ENCODE data around the gene RNF157. TPM values are rescaled to one million over a fixed set of nuclear protein-coding genes. Genes with fewer than 3 reads are reported as not detected.

The RNF157 gene
- total RNA-seq, 2 donors from 2014 or later: 9.6 to 11.2 TPM

DNA sequence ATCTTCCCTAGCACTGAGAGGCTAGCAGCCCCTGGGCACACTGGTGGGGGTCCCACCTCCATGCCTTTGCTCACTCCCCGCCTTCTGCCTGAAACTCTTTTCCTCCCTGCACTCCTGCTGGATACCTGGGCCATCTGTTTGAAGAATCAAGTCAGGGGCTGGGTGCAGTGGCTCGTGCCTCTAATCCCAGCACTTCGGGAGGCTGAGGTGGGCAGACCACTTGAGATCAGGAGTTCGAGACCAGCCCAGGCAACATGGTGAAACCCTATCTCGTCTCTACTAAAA, 115.0 kb downstream of the RNF157 start:
- H3K27me3 ChIP-seq (ENCODE audit: control insufficient read depth, insufficient read depth, low read length, poor library complexity, severe bottlenecking): no peaks in the 10 kb centered on the region
- TF ChIP-seq, protein P1, sequence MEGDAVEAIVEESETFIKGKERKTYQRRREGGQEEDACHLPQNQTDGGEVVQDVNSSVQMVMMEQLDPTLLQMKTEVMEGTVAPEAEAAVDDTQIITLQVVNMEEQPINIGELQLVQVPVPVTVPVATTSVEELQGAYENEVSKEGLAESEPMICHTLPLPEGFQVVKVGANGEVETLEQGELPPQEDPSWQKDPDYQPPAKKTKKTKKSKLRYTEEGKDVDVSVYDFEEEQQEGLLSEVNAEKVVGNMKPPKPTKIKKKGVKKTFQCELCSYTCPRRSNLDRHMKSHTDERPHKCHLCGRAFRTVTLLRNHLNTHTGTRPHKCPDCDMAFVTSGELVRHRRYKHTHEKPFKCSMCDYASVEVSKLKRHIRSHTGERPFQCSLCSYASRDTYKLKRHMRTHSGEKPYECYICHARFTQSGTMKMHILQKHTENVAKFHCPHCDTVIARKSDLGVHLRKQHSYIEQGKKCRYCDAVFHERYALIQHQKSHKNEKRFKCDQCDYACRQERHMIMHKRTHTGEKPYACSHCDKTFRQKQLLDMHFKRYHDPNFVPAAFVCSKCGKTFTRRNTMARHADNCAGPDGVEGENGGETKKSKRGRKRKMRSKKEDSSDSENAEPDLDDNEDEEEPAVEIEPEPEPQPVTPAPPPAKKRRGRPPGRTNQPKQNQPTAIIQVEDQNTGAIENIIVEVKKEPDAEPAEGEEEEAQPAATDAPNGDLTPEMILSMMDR (conservative IDR thresholded peaks at IDR 0.05): no peak
- Mint-ChIP-seq H3K4me3 (no peak overlapping the region), H3K36me3 (ENCODE audit: low read depth) (no peaks in the 10 kb centered on the region), H3K27ac (no peak overlapping the region), H3K9me3 (no peaks in the 10 kb centered on the region), H3K27me3 (ENCODE audit: insufficient read depth) (peaks cover 28% of the 10 kb centered on the region), H3K4me1 (peaks cover 7% of the 10 kb centered on the region)
- 87 to 94% methylated on average over 3 to 5 of the region's 5 CpGs for WGBS, 2 experiments (ENCODE audit: insufficient coverage in 1 of 2, insufficient read length in 1 of 2)
- no peaks in the 10 kb centered on the region for H3K36me3 ChIP-seq (ENCODE audit: control insufficient read depth, insufficient read depth, low read length)
- H3K4me1 ChIP-seq (ENCODE audit: control insufficient read depth, insufficient read depth, low read length): no peaks in the 10 kb centered on the region
- no peak for DNase-seq
- no peaks in the 10 kb centered on the region for H3K9me3 ChIP-seq (ENCODE audit: control insufficient read depth, low read length)
- no peak overlapping the region for H3K27ac ChIP-seq (ENCODE audit: low read depth, low read length)
- H3K9ac ChIP-seq (ENCODE audit: extremely low read depth, low read length, poor library complexity, severe bottlenecking): no peak overlapping the region
- H3K4me3 ChIP-seq (ENCODE audit: low read length): no peak overlapping the region

DNA sequence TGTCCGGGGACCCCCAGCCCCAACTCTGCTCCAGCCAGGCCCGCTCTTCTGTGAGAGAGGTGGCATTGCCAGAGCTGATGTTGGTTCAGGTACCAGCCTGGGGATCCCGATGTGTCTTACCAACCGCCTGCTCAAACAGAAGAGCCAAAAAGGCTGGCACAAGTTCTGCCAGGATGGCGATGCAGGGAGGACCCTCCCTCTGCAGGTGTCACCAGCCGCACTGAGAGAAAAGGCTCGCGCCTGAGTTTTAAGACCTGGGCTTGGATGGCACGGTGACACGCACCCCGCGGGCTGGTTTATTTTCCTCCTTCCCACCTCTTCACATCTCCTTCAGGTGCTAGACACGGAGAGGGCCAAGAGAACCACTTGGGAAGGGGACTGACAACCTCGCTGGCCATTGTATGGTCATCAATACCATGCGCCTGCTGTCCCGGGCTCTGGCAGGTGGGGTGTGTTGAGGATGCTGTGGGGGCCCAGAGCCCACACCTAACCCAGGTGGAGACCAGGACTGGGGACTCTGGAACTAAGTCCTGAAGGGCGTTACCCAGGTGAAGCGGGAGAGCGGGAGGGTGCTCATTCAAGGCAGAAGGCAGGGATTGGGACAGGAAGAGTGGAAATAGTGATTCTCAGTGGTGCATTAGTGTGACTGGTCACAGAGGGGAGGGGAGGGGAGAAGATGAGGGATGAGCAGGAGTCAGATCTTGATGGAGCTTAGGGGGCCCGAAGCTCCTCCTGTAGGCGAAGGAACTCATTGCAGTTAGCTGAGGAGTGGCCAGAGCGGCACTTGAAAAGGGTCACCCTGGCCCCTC, 115.5 kb downstream of the RNF157 start:
- H3K36me3 Mint-ChIP-seq (ENCODE audit: low read depth): no peaks in the 10 kb centered on the region
- H3K4me3 ChIP-seq (ENCODE audit: low read length): no peak overlapping the region

DNA sequence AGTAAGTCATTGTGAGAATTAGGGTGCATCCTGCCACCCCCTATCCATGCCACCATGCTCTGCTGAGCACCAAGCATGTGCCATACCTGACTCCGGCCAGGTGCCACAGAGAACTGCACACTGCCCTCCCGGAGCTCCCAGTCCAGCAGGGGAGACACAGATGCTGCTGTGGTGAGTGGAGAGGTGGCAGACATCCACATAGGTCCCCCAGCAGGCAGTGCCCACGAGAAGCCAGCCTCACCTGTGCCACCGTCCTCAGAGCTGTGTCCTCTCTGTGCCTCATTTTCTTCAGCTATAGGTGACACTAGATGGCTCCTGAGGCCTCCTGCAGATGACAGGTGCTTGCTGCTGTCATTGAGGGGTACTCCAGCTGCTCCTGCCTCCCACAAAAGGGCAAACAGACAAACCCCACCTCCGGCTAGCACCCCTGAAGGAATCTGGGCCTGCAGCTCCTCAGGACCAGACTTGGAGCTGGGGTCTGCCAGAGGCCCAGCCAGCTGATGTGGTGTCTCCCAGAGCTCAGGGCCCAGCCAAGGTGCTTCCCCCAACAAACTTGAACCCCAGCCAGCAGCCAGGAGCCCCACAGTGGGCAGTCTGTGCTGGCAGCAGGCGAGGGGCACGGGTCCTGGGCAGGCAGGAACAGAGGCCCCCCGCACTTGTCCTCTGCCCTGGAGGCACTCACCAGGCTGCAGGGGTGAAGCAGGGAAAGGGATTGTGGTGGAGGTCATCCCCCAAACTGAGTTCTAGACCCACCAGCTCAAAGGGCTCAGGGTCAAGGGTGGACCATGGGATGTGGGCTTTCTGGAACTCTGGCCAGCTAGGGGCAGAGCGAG, 116.3 kb downstream of the RNF157 start:
- H3K27ac ChIP-seq (ENCODE audit: low read depth, low read length): no peak overlapping the region
- Mint-ChIP-seq H3K9me3 (no peaks in the 10 kb centered on the region), H3K4me3 (no peak overlapping the region), H3K27me3 (ENCODE audit: insufficient read depth) (peaks cover 21% of the 10 kb centered on the region), H3K36me3 (ENCODE audit: low read depth) (no peaks in the 10 kb centered on the region), H3K27ac (no peak overlapping the region), H3K4me1 (peaks cover 14% of the 10 kb centered on the region)
- peak; percentile 53 for DNase-seq
- no peak overlapping the region for H3K4me3 ChIP-seq (ENCODE audit: low read length)
- H3K9ac ChIP-seq (ENCODE audit: extremely low read depth, low read length, poor library complexity, severe bottlenecking): no peak overlapping the region
- TF ChIP-seq, protein P1 (conservative IDR thresholded peaks at IDR 0.05): no peak
- H3K4me1 ChIP-seq (ENCODE audit: control insufficient read depth, insufficient read depth, low read length): no peaks in the 10 kb centered on the region
- WGBS, 2 experiments (ENCODE audit: insufficient coverage in 1 of 2, insufficient read length in 1 of 2): 70 to 98% methylated on average over 4 to 9 of the region's 9 CpGs
- H3K36me3 ChIP-seq (ENCODE audit: control insufficient read depth, insufficient read depth, low read length): no peaks in the 10 kb centered on the region
- no peaks in the 10 kb centered on the region for H3K9me3 ChIP-seq (ENCODE audit: control insufficient read depth, low read length)
- no peaks in the 10 kb centered on the region for H3K27me3 ChIP-seq (ENCODE audit: control insufficient read depth, insufficient read depth, low read length, poor library complexity, severe bottlenecking)

More for the DNA sequence above, 115.5 kb downstream of the RNF157 start:
- Histone ChIP-seq H3K36me3 (ENCODE audit: control insufficient read depth, insufficient read depth, low read length) (no peaks in the 10 kb centered on the region), H3K9me3 (ENCODE audit: control insufficient read depth, low read length) (no peaks in the 10 kb centered on the region), H3K9ac (ENCODE audit: extremely low read depth, low read length, poor library complexity, severe bottlenecking) (no peak overlapping the region), H3K27me3 (ENCODE audit: control insufficient read depth, insufficient read depth, low read length, poor library complexity, severe bottlenecking) (no peaks in the 10 kb centered on the region), H3K4me1 (ENCODE audit: control insufficient read depth, insufficient read depth, low read length) (no peaks in the 10 kb centered on the region), H3K27ac (ENCODE audit: low read depth, low read length) (no peak overlapping the region)
- Mint-ChIP-seq H3K27me3 (ENCODE audit: insufficient read depth) (peaks cover 23% of the 10 kb centered on the region), H3K27ac (no peak overlapping the region), H3K4me3 (no peak overlapping the region), H3K9me3 (no peaks in the 10 kb centered on the region), H3K4me1 (peaks cover 7% of the 10 kb centered on the region)
- peak; percentile 91 for DNase-seq
- TF ChIP-seq, protein P1 (conservative IDR thresholded peaks at IDR 0.05): peak; percentile 76
- WGBS, 2 experiments (ENCODE audit: insufficient coverage in 1 of 2, insufficient read length in 1 of 2): 85 to 96% methylated on average over 11 to 22 of the region's 22 CpGs

Data from endodermal cell (in vitro differentiated cells).